Progenitor cell of endocrine pancreas (in vitro differentiated cells): ENCODE data around the gene CCKAR. TPM values are rescaled to one million over a fixed set of nuclear protein-coding genes. Genes with fewer than 3 reads are reported as not detected.

Source experiments
- DNase-seq: peaks from one replicate; pipeline ENCODE4 v3.0.0; 2021; ENCODE audit warnings: low spot score; ENCODE audit not compliant: unreplicated experiment
- H3K27ac Mint-ChIP-seq: 2 replicates; pipeline ENCODE4 v1.8.0; 2021; ENCODE audit warnings: mild to moderate bottlenecking, moderate library complexity, mixed read lengths
- H3K27me3 Mint-ChIP-seq: 2 replicates; pipeline ENCODE4 v1.8.0; 2021; ENCODE audit warnings: mixed read lengths
- H3K36me3 Mint-ChIP-seq: 2 replicates; pipeline ENCODE4 v1.8.0; 2022; ENCODE audit warnings: mixed read lengths; ENCODE audit not compliant: insufficient read depth
- H3K4me1 Mint-ChIP-seq: 2 replicates; pipeline ENCODE4 v1.8.0; 2021; ENCODE audit warnings: low read depth, mixed read lengths
- H3K4me3 Mint-ChIP-seq: 2 replicates; pipeline ENCODE4 v1.8.0; 2021; ENCODE audit warnings: low read depth, mild to moderate bottlenecking, moderate library complexity, mixed read lengths
- H3K9me3 Mint-ChIP-seq: 2 replicates; pipeline ENCODE4 v1.8.0; 2021; ENCODE audit warnings: low read depth, mixed read lengths
- CTCF ChIP-seq: fragments of 200-600 bp; sonication (generic); IDR thresholded peaks from one replicate; pipeline ENCODE4 v1.5.0; 2021; ENCODE audit warnings: antibody characterized with exemption, mild to moderate bottlenecking; ENCODE audit not compliant: unreplicated experiment
- long read RNA-seq: library from polyadenylated mRNA; unstranded; transcript quantifications from one replicate; pipeline ENCODE4 v2.0.0, GENCODE V29; 2020
- total RNA-seq: library from RNA; stranded (reverse); gene quantifications from 2 replicates; pipeline ENCODE4 v1.2.1, GENCODE V29; 2021

Gene CCKAR
- 2.4 and 2.7 TPM in 2 replicates for total RNA-seq
- long read RNA-seq, partial matches to known transcripts: 4 of 4 reads
- long read RNA-seq, other reads (novel, unspliced or antisense): 0 of 4 reads

- Mint-ChIP-seq H3K9me3 (peaks cover 4% of the 10 kb centered on the region), H3K4me3 (no peak within 1 kb of the TSS), H3K27ac (no peak within 1 kb of the TSS), H3K27me3 (peaks cover 74% of the 10 kb centered on the region), H3K4me1 (peaks cover 11% of the 10 kb centered on the region), H3K36me3 (no peaks in the 10 kb centered on the region)
- DNase-seq: no peak
- TF ChIP-seq CTCF: no peak
These were observed at the start of gene CCKAR for GRCh38 chr4:26490111-26490959. Gene CCKAR, minus strand, starts transcription at chr4:26490484. Its CDS starts 217 bp downstream, at chr4:26490267.

GRCh38 chr4:26533685-26534084 is 43.4 kb upstream of the CCKAR start:
- H3K27ac Mint-ChIP-seq: no peak overlapping the region
- DNase-seq: no peak

GRCh38 chr4:26531491-26532116 is 41.3 kb upstream of the CCKAR start:
- H3K9me3 Mint-ChIP-seq: no peaks in the 10 kb centered on the region
- H3K27me3 Mint-ChIP-seq: peaks cover 3% of the 10 kb centered on the region
- no peak overlapping the region for H3K4me3 Mint-ChIP-seq
- no peak for DNase-seq
- no peak for TF ChIP-seq CTCF
- H3K4me1 Mint-ChIP-seq: peaks cover 2% of the 10 kb centered on the region
- H3K36me3 Mint-ChIP-seq: no peaks in the 10 kb centered on the region
- H3K27ac Mint-ChIP-seq: no peak overlapping the region

More at GRCh38 chr4:26533685-26534084, 43.4 kb upstream of the CCKAR start:
- Mint-ChIP-seq H3K27me3 (peaks cover 3% of the 10 kb centered on the region), H3K36me3 (no peaks in the 10 kb centered on the region), H3K9me3 (no peaks in the 10 kb centered on the region), H3K4me1 (peaks cover 2% of the 10 kb centered on the region), H3K4me3 (no peak overlapping the region)
- TF ChIP-seq CTCF: no peak

- Mint-ChIP-seq H3K4me1 (peaks cover 2% of the 10 kb centered on the region), H3K27me3 (peaks cover 6% of the 10 kb centered on the region), H3K27ac (no peak overlapping the region), H3K9me3 (no peaks in the 10 kb centered on the region), H3K36me3 (no peaks in the 10 kb centered on the region), H3K4me3 (no peak overlapping the region)
- no peak for DNase-seq
- no peak for TF ChIP-seq CTCF
These were observed 39.8 kb upstream of the CCKAR start for GRCh38 chr4:26530099-26530498.

GRCh38 chr4:26529479-26529878 is 39.2 kb upstream of the CCKAR start:
- Mint-ChIP-seq H3K36me3 (no peaks in the 10 kb centered on the region), H3K27ac (no peak overlapping the region)

More at GRCh38 chr4:26529479-26529878, 39.2 kb upstream of the CCKAR start:
- peaks cover 6% of the 10 kb centered on the region for H3K27me3 Mint-ChIP-seq
- no peak overlapping the region for H3K4me3 Mint-ChIP-seq
- DNase-seq: no peak
- no peaks in the 10 kb centered on the region for H3K9me3 Mint-ChIP-seq
- H3K4me1 Mint-ChIP-seq: peaks cover 2% of the 10 kb centered on the region
- TF ChIP-seq CTCF: no peak
